Measurements from ENCODE around the gene ARSG.

ARSG gene

GRCh38 chr17:68427575-68427974, 136.3 kb downstream of the ARSG start:
- Histone ChIP-seq H3K4me2 (no peak overlapping the region), H3K79me2 (ENCODE audit: insufficient read depth, low read depth) (no peaks in the 10 kb centered on the region), H3K9ac (no peak overlapping the region), H3K27me3 (ENCODE audit: insufficient read depth, low read depth) (no peaks in the 10 kb centered on the region), H3K27ac (no peak overlapping the region), H3K4me3 (IDR thresholded peaks at IDR 0.05; ENCODE audit: insufficient read depth, low read depth, low read length) (no peak overlapping the region), H3K4me1 (ENCODE audit: low read depth, poor library complexity, severe bottlenecking) (no peaks in the 10 kb centered on the region), H2AFZ (ENCODE audit: low read depth) (no peak overlapping the region), H4K20me1 (ENCODE audit: insufficient read depth) (no peaks in the 10 kb centered on the region), H3K36me3 (ENCODE audit: insufficient read depth) (no peaks in the 10 kb centered on the region)
- TF ChIP-seq, protein P1, sequence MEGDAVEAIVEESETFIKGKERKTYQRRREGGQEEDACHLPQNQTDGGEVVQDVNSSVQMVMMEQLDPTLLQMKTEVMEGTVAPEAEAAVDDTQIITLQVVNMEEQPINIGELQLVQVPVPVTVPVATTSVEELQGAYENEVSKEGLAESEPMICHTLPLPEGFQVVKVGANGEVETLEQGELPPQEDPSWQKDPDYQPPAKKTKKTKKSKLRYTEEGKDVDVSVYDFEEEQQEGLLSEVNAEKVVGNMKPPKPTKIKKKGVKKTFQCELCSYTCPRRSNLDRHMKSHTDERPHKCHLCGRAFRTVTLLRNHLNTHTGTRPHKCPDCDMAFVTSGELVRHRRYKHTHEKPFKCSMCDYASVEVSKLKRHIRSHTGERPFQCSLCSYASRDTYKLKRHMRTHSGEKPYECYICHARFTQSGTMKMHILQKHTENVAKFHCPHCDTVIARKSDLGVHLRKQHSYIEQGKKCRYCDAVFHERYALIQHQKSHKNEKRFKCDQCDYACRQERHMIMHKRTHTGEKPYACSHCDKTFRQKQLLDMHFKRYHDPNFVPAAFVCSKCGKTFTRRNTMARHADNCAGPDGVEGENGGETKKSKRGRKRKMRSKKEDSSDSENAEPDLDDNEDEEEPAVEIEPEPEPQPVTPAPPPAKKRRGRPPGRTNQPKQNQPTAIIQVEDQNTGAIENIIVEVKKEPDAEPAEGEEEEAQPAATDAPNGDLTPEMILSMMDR (conservative IDR thresholded peaks at IDR 0.05; ENCODE audit: low read depth, low read length) = no peak

DNA sequence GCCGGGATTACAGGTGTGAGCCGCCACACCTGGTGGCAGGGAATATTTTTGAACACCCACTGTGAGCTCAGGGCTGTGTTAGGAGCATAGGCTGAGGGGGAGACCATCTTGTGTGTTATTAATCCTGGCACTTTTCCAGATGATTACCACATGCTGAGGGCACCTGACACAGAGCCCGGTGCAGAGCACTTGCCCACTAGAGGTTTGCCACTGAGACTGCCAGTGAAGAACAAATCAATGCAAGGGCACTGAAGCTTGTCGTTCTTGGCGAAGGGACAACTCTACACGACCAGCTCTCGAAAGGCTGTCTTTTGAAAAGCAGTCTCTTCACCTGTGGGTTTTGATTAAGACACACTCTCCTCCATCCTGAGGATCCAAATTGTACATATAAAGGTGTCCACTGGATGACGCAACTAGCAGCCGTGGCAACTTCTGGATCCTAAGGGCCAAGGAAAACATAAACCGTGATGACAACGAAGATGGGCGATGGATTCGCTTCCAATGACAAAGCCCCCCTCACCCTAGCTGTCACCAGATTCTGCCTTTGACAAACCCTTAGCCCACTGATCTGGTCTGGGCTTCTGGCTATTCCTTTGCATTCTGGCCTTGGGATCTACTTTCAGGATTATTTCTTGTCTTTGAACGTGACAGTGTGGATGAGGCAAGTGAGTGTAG, 137.3 kb downstream of the ARSG start:
- no peak overlapping the region for H2AFZ ChIP-seq (ENCODE audit: low read depth)
- H3K27me3 ChIP-seq (ENCODE audit: insufficient read depth, low read depth) = no peaks in the 10 kb centered on the region
- H3K36me3 ChIP-seq (ENCODE audit: insufficient read depth) = no peaks in the 10 kb centered on the region
- no peak overlapping the region for H3K4me3 ChIP-seq (IDR thresholded peaks at IDR 0.05; ENCODE audit: insufficient read depth, low read depth, low read length)
- H3K79me2 ChIP-seq (ENCODE audit: insufficient read depth, low read depth) = no peaks in the 10 kb centered on the region
- H3K4me1 ChIP-seq (ENCODE audit: low read depth, poor library complexity, severe bottlenecking) = no peaks in the 10 kb centered on the region
- no peak overlapping the region for H3K9ac ChIP-seq
- TF ChIP-seq, protein P1 (conservative IDR thresholded peaks at IDR 0.05; ENCODE audit: low read depth, low read length) = no peak
- no peak overlapping the region for H3K4me2 ChIP-seq
- H3K27ac ChIP-seq = no peak overlapping the region
- H4K20me1 ChIP-seq (ENCODE audit: insufficient read depth) = no peaks in the 10 kb centered on the region

DNA sequence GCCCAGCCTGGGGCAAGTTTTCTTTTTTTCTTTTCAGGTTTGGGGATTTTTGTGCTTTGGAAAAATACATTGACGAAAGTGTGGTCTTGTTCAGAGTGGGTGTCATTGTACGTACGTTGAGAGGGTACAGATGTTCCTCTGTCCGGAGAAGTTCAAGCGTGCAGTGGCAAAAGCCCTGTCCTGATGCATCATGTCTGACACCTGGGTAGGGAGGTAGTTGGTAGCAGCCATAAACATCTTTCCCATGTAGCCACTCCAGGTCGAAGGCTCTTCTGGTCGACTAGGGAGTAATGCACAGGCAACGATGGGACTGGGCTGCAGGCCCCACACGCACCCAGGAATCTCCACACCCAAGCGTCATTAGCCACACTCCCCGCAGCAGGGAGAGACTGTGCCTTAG, 138.6 kb downstream of the ARSG start:
- Histone ChIP-seq H2AFZ (ENCODE audit: low read depth) (no peak overlapping the region), H3K27me3 (ENCODE audit: insufficient read depth, low read depth) (no peaks in the 10 kb centered on the region), H3K4me2 (no peak overlapping the region), H4K20me1 (ENCODE audit: insufficient read depth) (no peaks in the 10 kb centered on the region), H3K4me1 (ENCODE audit: low read depth, poor library complexity, severe bottlenecking) (no peaks in the 10 kb centered on the region), H3K27ac (no peak overlapping the region), H3K4me3 (IDR thresholded peaks at IDR 0.05; ENCODE audit: insufficient read depth, low read depth, low read length) (no peak overlapping the region), H3K9ac (no peak overlapping the region), H3K36me3 (ENCODE audit: insufficient read depth) (no peaks in the 10 kb centered on the region), H3K79me2 (ENCODE audit: insufficient read depth, low read depth) (no peaks in the 10 kb centered on the region)
- TF ChIP-seq, protein P1 (conservative IDR thresholded peaks at IDR 0.05; ENCODE audit: low read depth, low read length) = no peak

GRCh38 chr17:68431045-68431608, 139.8 kb downstream of the ARSG start:
- TF ChIP-seq, protein P1 (conservative IDR thresholded peaks at IDR 0.05; ENCODE audit: low read depth, low read length) = no peak
- Histone ChIP-seq H3K9ac (no peak overlapping the region), H3K27me3 (ENCODE audit: insufficient read depth, low read depth) (no peaks in the 10 kb centered on the region), H3K4me3 (IDR thresholded peaks at IDR 0.05; ENCODE audit: insufficient read depth, low read depth, low read length) (no peak overlapping the region), H3K79me2 (ENCODE audit: insufficient read depth, low read depth) (no peaks in the 10 kb centered on the region), H2AFZ (ENCODE audit: low read depth) (no peak overlapping the region), H3K36me3 (ENCODE audit: insufficient read depth) (no peaks in the 10 kb centered on the region), H4K20me1 (ENCODE audit: insufficient read depth) (no peaks in the 10 kb centered on the region), H3K4me1 (ENCODE audit: low read depth, poor library complexity, severe bottlenecking) (peaks cover 11% of the 10 kb centered on the region), H3K27ac (no peak overlapping the region), H3K4me2 (no peak overlapping the region)
